ENCODE data around the gene DUSP8.
"Not testable (repeated sequence)": the region's sequence is repeated elsewhere in the genome, so short reads cannot be mapped to it uniquely, and the experiment has no call there.

Gene DUSP8

GRCh38 chr11:1597994-1598380 is 25.9 kb upstream of the DUSP8 start, which contains the start of gene KRTAP5-2:
Gene KRTAP5-2 (minus strand): TSS chr11:1598294. CDS start chr11:1598250, 44 bp downstream.
- Mint-ChIP-seq H3K9me3 (peaks cover 10% of the 10 kb centered on the region), H3K27me3 (ENCODE audit: low read depth) (peaks cover 81% of the 10 kb centered on the region), H3K27ac (no peak within 1 kb of the TSS), H3K4me3 (no peak within 1 kb of the TSS), H3K4me1 (peaks cover 12% of the 10 kb centered on the region), H3K36me3 (ENCODE audit: low read depth) (no peaks in the 10 kb centered on the region)
- TF ChIP-seq, protein P1, sequence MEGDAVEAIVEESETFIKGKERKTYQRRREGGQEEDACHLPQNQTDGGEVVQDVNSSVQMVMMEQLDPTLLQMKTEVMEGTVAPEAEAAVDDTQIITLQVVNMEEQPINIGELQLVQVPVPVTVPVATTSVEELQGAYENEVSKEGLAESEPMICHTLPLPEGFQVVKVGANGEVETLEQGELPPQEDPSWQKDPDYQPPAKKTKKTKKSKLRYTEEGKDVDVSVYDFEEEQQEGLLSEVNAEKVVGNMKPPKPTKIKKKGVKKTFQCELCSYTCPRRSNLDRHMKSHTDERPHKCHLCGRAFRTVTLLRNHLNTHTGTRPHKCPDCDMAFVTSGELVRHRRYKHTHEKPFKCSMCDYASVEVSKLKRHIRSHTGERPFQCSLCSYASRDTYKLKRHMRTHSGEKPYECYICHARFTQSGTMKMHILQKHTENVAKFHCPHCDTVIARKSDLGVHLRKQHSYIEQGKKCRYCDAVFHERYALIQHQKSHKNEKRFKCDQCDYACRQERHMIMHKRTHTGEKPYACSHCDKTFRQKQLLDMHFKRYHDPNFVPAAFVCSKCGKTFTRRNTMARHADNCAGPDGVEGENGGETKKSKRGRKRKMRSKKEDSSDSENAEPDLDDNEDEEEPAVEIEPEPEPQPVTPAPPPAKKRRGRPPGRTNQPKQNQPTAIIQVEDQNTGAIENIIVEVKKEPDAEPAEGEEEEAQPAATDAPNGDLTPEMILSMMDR (IDR thresholded peaks at IDR 0.05; ENCODE audit: unreplicated experiment in 3 of 3), result no peak

DNA sequence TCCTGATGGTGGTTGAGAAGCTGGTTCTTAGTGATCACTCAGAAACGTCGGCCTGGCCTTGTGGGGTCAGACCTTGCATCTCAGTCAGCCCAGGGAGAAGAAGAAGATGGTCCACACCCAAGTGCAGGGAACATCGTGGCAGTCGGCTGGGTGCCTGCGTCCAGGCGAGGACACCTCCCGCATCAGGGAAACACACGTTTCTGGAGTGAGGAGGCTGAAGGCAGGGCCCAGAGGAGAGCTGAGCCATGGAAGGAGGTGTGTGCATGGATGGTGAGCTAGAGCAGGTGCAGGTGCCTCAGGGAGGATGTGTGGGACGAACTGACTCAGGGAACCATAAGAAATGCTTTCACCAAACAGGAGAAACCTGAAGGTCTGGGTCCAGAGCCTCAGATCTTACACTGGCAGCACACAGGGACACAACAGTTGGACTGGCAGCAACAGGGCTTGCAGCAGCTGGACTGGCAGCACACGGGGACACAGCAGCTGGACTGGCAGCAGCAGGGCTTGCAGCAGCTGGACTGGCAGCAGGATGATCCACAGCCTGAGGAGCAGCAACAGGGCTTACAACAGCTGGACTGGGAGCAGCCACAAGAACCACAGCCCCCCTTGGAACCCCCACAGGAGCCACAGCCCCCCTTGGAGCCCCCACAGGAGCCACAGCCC is 25.4 kb upstream of the DUSP8 start:
- H3K27me3 Mint-ChIP-seq (ENCODE audit: low read depth), result peaks cover 84% of the 10 kb centered on the region

DNA sequence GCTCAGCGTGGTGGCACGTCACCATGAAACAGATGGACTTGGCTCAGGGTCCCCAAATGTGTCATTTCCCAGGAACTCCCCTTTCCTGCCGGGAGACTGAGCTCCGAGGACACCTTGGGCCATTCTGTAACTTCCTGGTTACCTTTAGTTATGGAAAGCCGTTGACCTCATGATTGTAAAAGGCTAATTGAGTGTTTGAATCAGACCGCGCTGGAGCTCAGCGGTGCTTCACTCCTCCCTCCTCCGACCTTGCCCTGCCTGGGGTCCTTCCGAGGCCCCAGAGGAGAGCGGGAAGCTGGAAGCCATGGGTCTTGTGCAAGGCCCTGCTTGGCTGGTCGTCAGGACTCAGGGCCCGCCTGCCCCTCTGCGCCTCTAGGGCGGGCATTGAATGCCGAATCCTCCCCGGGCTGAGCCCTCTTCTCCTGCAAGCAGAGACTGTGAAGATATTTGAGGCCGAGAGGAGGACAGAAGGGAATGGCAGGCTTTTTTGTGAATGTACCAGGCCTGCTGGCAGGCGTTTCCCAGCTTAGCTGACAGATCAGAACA is 24.6 kb upstream of the DUSP8 start:
- not testable (repeated sequence) for H3K4me3 Mint-ChIP-seq; H3K36me3 Mint-ChIP-seq (ENCODE audit: low read depth); H3K9me3 Mint-ChIP-seq; H3K27ac Mint-ChIP-seq
- Mint-ChIP-seq H3K4me1 (peaks cover 12% of the 10 kb centered on the region), H3K27me3 (ENCODE audit: low read depth) (peaks cover 84% of the 10 kb centered on the region)

More for the DNA sequence above, 25.4 kb upstream of the DUSP8 start:
- Mint-ChIP-seq H3K36me3 (ENCODE audit: low read depth) (no peaks in the 10 kb centered on the region), H3K9me3 (peaks cover 9% of the 10 kb centered on the region), H3K27ac (no peak overlapping the region), H3K4me1 (peaks cover 12% of the 10 kb centered on the region), H3K4me3 (no peak overlapping the region)
- TF ChIP-seq, protein P1 (IDR thresholded peaks at IDR 0.05; ENCODE audit: unreplicated experiment in 3 of 3), result no peak

DNA sequence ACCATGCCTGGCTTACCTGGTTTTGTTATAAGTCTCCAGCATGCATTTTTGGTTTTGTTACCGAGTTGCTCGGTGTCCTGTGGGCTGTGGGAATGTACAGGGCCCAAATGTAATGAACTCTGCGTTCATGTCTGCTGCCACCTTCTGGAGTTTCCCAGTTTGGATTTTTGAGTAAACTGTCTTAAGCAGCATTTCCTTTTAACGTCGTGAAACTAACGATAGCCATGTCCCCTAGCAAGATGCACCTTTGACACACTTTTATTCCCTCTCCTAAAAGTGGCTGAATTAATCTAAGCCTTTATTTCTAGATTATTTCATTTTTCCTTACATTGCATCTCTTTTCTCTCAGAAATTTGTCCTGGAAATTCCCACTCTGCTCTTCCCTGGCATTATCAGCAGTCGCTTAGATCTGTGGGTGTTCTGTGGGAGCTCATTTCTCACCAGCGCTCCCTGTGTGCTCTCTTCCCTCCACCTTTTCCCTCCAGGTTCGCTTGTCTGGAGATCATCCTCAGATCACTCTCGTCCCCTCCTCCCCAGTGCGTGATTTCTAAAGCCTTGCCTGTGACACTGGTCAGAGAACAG is 24.0 kb upstream of the DUSP8 start:
- H3K4me3 Mint-ChIP-seq; H3K36me3 Mint-ChIP-seq (ENCODE audit: low read depth); H3K9me3 Mint-ChIP-seq; H3K27ac Mint-ChIP-seq: not testable (repeated sequence)
- peaks cover 79% of the 10 kb centered on the region for H3K27me3 Mint-ChIP-seq (ENCODE audit: low read depth)
- peaks cover 12% of the 10 kb centered on the region for H3K4me1 Mint-ChIP-seq

- H3K27me3 Mint-ChIP-seq (ENCODE audit: low read depth), result peaks cover 83% of the 10 kb centered on the region
- H3K27ac Mint-ChIP-seq, result no peak overlapping the region
- TF ChIP-seq, protein P1 (IDR thresholded peaks at IDR 0.05; ENCODE audit: unreplicated experiment in 3 of 3), result no peak
- H3K4me3 Mint-ChIP-seq, result no peak overlapping the region
- no peaks in the 10 kb centered on the region for H3K9me3 Mint-ChIP-seq
- H3K4me1 Mint-ChIP-seq, result peaks cover 17% of the 10 kb centered on the region
- no peaks in the 10 kb centered on the region for H3K36me3 Mint-ChIP-seq (ENCODE audit: low read depth)
These were observed 20.6 kb upstream of the DUSP8 start for GRCh38 chr11:1592628-1593027.

DNA sequence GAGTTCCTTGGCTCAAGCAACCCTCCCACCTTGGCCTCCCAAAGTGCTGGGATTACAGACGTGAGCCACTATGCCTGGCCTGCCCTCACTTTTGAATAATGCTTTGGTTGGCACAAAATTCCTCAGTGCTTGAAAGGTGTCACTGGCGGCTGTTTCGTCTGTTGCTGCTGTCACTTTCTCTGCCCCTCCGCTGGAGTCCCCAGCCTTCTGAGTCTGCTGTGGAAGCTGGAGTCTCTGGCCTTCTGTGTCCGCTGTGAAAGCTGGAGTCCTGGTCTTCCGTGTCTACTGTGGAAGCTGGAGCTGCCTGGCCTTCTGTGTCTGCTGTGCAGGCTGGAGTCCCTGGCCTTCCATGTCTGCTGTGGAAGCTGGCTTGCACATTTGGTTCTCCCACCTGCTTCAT is 17.9 kb upstream of the DUSP8 start:
- TF ChIP-seq, protein P1 (IDR thresholded peaks at IDR 0.05; ENCODE audit: unreplicated experiment in 3 of 3), result no peak
- Mint-ChIP-seq H3K36me3 (ENCODE audit: low read depth) (no peaks in the 10 kb centered on the region), H3K4me1 (peaks cover 6% of the 10 kb centered on the region), H3K9me3 (no peaks in the 10 kb centered on the region), H3K27ac (no peak overlapping the region), H3K4me3 (no peak overlapping the region), H3K27me3 (ENCODE audit: low read depth) (peaks cover 71% of the 10 kb centered on the region)

- Mint-ChIP-seq H3K27me3 (ENCODE audit: low read depth) (peaks cover 67% of the 10 kb centered on the region), H3K27ac (peak overlapping the region; percentile 11 to 30 (median 12)), H3K4me3 (peak overlapping the region in 2 of 3 experiments; percentile 5 to 19)
- not testable (repeated sequence) for H3K9me3 Mint-ChIP-seq; H3K4me1 Mint-ChIP-seq; H3K36me3 Mint-ChIP-seq (ENCODE audit: low read depth)
These were observed 17.3 kb upstream of the DUSP8 start for GRCh38 chr11:1589191-1589963.
